Prostate gland (tissue), 2 donors: ENCODE results near the gene HOXA11.
A peak's percentile ranks its signal among the peaks of the same experiment; 100 is the strongest.

ENCODE experiments used
- CTCF ChIP-seq, 4 experiments: fragments of 200-600 bp in 2 of 4; fragments of 450-650 bp in 2 of 4; sonication (generic) in 2 of 4; IDR thresholded peaks; 1 replicate in 3 of 4; 2 replicates in 1 of 4; pipeline ENCODE4 v1.5.1; 2016 to 2019; ENCODE audit warnings: antibody characterized with exemption in 4 of 4, mild to moderate bottlenecking in 2 of 4, moderate library complexity in 2 of 4
- POLR2A ChIP-seq: fragments of 450-650 bp; IDR thresholded peaks from one replicate; pipeline ENCODE4 v1.6.1; 2016; ENCODE audit warnings: antibody characterized with exemption, mild to moderate bottlenecking
- POLR2AphosphoS5 ChIP-seq: sonication (generic); formaldehyde crosslinking; IDR thresholded peaks from one replicate; pipeline ENCODE4 v1.6.1; 2017; ENCODE audit warnings: antibody characterized with exemption

GRCh38 chr7:27155816-27156507, 29.1 kb downstream of the HOXA11 start:
- no peak for TF ChIP-seq CTCF (IDR thresholded peaks at IDR 0.05)
- TF ChIP-seq POLR2A, result peak; percentile 27
- TF ChIP-seq POLR2AphosphoS5, result no peak
